Left ventricle myocardium inferior (tissue), 1 donor: Measurements from ENCODE around the gene ZNRD2. TPM values are rescaled to one million over a fixed set of nuclear protein-coding genes. Genes with fewer than 3 reads are reported as not detected.

Experiments
- DNase-seq: peaks from one replicate; pipeline ENCODE4 v3.0.0-alpha.2; 2020
- H3K27ac ChIP-seq: fragments of 200-600 bp; replicated peaks from 2 replicates; pipeline ENCODE4 v1.8.0; 2021
- H3K27me3 ChIP-seq: fragments of 200-600 bp; 2 replicates; pipeline ENCODE4 v1.8.0; 2021; ENCODE audit warnings: low read depth
- H3K36me3 ChIP-seq: fragments of 200-600 bp; 2 replicates; pipeline ENCODE4 v1.8.0; 2021
- H3K4me1 ChIP-seq: fragments of 200-600 bp; 2 replicates; pipeline ENCODE4 v1.8.0; 2021
- H3K4me3 ChIP-seq: fragments of 200-600 bp; 2 replicates; pipeline ENCODE4 v1.8.0; 2021; ENCODE audit warnings: mild to moderate bottlenecking, moderate library complexity
- H3K9me3 ChIP-seq: fragments of 200-600 bp; replicated peaks from 2 replicates; pipeline ENCODE4 v1.8.0; 2021
- intact Hi-C: fragments of 100-400 bp; cut with micrococcal nuclease; formaldehyde crosslinking; loops from one replicate; pipeline ENCODE4 v1.11.0; 2022
- total RNA-seq: library from RNA; stranded (reverse); fragmentation: NEBNext Ultra II Directional; extraction: Animal tissue kit (Norgen Biotek cat#: 25700); gene quantifications from one replicate; pipeline ENCODE4 v1.2.1, GENCODE V29; 2021
- TF ChIP-seq, protein P1 (sequence below): fragments of 200-600 bp; IDR thresholded peaks from 2 replicates; pipeline ENCODE4 v1.8.0; 2021; ENCODE audit warnings: antibody characterized with exemption, mild to moderate bottlenecking, borderline replicate concordance
- donor health status: DM: no; HTN: yes; CAD: no; lungs with severe emphysema.

ZNRD2 gene
- total RNA-seq, 1 donor from 2014 or later, result 21.1 TPM

DNA sequence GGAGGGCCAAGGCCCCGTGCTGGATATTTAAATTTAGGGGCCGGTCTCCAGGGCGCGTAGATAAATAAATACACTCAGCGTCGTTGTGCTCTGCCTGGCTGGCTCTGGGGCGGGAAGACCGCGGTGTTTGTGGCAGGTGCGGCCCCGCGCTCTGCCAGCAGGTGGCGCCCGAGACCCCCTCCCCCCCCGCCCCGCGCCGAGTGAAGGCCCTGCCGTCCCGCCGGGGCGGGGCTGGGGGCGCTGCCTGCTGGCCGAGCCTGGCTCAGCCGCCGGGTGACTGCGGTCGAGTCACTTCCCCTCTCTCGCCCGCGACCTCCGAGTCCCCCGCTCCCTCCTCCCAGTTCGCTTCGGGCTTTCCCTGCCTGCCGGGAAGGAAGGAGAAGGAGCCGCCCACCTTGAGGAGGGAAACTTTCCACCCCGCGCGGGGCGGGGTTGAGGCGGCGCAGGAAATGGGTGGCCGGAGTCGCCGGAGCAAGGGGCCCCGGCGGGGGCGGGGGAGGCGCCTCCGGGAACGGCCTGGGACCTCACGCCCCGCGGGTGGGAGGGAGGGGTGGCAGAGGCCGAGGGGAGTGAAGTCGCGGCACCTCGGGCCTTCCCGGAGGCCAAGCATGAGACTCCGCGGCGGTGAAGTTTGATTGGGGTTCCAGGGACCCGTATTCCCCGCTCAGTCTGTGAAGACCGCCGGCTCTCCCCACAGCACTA lies 4.0 kb downstream of the ZNRD2 start:
- Histone ChIP-seq H3K27ac (peak overlapping the region; percentile 97), H3K36me3 (peaks cover 9% of the 10 kb centered on the region), H3K4me1 (peaks cover 88% of the 10 kb centered on the region), H3K27me3 (no peaks in the 10 kb centered on the region), H3K4me3 (peak overlapping the region; percentile 86), H3K9me3 (no peaks in the 10 kb centered on the region)
- TF ChIP-seq, protein P1, sequence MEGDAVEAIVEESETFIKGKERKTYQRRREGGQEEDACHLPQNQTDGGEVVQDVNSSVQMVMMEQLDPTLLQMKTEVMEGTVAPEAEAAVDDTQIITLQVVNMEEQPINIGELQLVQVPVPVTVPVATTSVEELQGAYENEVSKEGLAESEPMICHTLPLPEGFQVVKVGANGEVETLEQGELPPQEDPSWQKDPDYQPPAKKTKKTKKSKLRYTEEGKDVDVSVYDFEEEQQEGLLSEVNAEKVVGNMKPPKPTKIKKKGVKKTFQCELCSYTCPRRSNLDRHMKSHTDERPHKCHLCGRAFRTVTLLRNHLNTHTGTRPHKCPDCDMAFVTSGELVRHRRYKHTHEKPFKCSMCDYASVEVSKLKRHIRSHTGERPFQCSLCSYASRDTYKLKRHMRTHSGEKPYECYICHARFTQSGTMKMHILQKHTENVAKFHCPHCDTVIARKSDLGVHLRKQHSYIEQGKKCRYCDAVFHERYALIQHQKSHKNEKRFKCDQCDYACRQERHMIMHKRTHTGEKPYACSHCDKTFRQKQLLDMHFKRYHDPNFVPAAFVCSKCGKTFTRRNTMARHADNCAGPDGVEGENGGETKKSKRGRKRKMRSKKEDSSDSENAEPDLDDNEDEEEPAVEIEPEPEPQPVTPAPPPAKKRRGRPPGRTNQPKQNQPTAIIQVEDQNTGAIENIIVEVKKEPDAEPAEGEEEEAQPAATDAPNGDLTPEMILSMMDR, result peak; percentile 99
- intact Hi-C loops, result no loop called here
- DNase-seq, result peak; percentile 94

DNA sequence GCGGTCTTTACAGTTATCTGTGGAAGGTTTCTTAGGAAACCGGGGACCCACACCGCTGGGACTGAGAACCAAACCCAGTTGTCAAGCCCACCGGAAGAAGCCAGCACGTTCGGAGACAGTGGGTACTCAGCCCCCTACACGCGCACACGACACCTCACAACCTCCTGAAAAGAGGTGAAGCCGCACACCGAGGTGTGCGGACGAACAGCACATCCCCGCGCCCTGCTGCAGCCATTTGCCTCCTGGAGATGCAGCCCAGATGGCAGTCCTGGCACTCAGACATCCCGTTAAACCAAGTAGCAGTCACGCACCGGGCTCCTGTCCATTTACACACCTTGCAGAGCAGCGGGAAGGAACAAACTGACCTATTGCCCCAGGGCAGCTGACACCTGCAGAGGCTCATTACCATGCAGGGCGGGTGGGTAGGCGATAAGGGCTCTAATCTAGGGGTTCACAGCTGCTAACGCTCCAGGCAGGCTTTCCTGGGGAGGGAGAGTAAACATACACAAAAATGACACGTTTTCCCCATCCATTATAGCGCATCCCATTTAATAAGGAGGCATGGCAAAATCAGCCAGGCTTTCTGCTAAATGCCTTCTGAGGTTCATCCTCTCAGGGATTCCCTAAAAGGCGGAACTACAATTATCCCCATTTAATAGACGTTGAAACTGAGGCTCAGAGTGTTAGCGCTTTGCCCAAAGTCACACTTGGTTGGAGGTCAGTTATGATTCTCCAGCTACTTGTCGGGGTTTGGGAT lies 4.7 kb downstream of the ZNRD2 start:
- TF ChIP-seq, protein P1, result no peak
- intact Hi-C loops, result no loop called here
- no peaks in the 10 kb centered on the region for H3K27me3 ChIP-seq
- H3K27ac ChIP-seq, result peak overlapping the region; percentile 97
- H3K4me3 ChIP-seq, result peak overlapping the region; percentile 86
- peaks cover 16% of the 10 kb centered on the region for H3K36me3 ChIP-seq
- DNase-seq, result no peak
- H3K4me1 ChIP-seq, result peaks cover 80% of the 10 kb centered on the region
- H3K9me3 ChIP-seq, result no peaks in the 10 kb centered on the region

DNA sequence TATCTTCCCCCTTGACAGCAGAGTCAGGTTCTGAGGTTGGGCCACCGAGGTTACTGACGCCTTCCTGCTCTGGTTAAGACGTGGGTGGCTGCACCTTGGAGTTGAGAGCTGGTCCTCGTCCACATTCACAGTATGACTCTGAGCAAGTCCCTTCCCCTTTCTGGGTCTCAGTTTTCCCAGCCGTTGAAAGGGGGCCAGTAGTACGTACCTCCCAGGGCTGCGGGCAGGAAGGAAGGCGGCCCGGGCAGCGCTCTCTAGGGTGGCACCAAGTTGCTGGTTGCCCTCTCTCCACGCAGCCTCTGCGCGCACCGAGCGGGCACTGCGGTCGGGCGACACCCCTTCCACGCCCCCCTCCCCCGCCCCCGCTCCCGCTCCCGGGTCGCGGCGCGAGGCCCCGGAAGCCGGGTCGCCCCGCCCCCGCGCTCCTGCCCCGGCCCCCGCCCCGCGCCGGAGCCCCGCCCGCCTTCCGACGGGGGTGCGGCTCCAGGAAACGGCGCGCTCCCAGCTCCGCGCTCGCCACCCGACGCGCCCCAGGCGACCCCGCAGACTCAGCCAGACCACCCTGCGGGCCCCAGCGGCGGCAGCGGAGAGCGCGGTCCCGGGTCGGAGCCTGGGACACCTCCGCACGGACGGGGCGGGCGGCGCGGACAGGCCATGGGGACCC lies 5.4 kb downstream of the ZNRD2 start, which contains the start of gene EHBP1L1:
Gene EHBP1L1, plus strand, starts transcription at position 486 of the 664 bp plus-strand sequence. CDS start 250 bp downstream, outside the sequence.
- peak; percentile 81 for DNase-seq
- Histone ChIP-seq H3K4me1 (peaks cover 74% of the 10 kb centered on the region), H3K27me3 (no peaks in the 10 kb centered on the region), H3K4me3 (peak within 1 kb of the TSS; percentile 86), H3K9me3 (no peaks in the 10 kb centered on the region), H3K27ac (peak within 1 kb of the TSS; percentile 97), H3K36me3 (peaks cover 24% of the 10 kb centered on the region)
- TF ChIP-seq, protein P1, result no peak
- intact Hi-C loops, result no loop called here

DNA sequence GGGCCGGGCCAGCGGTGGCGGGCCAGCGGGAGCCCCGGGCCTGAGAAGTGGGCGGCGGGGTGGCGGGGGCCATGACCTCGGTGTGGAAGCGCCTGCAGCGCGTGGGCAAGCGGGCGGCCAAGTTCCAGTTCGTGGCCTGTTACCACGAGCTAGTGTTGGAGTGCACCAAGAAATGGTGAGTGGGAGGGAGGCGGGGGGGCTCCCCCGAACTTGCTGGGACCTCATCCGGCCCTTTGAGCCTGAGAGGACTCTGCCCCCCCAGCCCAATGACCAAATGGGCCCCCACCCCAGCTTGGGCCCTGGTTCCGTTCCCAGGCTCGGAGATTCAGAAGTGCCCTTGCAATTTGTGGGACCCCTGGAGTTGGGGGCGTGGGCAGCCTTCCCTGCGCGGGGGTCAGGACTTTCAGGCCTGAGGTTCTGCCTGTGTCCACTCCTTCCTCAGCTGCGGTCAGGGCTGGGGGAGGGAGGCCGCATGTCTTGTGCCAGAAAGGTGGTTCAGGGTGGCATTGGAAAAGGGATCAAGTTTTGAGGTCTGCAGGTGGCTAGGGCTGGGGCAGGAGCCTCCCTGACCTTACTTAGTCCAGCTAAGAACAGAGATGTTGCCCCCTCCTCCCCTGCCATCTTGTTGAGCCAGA lies 6.1 kb downstream of the ZNRD2 start:
- intact Hi-C loops, result no loop called here
- DNase-seq, result no peak
- TF ChIP-seq, protein P1, result no peak
- Histone ChIP-seq H3K36me3 (peaks cover 30% of the 10 kb centered on the region), H3K4me1 (peaks cover 68% of the 10 kb centered on the region), H3K9me3 (no peaks in the 10 kb centered on the region), H3K4me3 (peak overlapping the region; percentile 86), H3K27ac (peak overlapping the region; percentile 97), H3K27me3 (no peaks in the 10 kb centered on the region)
